Cardiac muscle cell (in vitro differentiated cells and primary cell): ENCODE data around the gene RPS3. TPM values are rescaled to one million over a fixed set of nuclear protein-coding genes. Genes with fewer than 3 reads are reported as not detected.
A peak's percentile ranks its signal among the peaks of the same experiment; 100 is the strongest.

Experiments
- DNase-seq, 2 donors: peaks; one replicate each; pipeline versions ENCODE4 v3.0.0 to v3.0.0-alpha.2; 2010 to 2017; ENCODE audit warnings: low read depth in 1 of 2, low spot score in 1 of 2
- H3K27ac ChIP-seq: fragments of 200-600 bp; sonication (generic); 2 replicates; pipeline ENCODE4 v1.5.1; 2016
- H3K27me3 ChIP-seq: fragments of 200-600 bp; sonication (generic); 2 replicates; pipeline ENCODE4 v1.6.0; 2016; ENCODE audit warnings: control low read depth
- H3K36me3 ChIP-seq: fragments of 200-600 bp; sonication (generic); 2 replicates; pipeline ENCODE4 v1.5.1; 2016; ENCODE audit warnings: control low read depth
- H3K4me1 ChIP-seq: fragments of 200-600 bp; sonication (generic); 2 replicates; pipeline ENCODE4 v1.8.1; 2017; ENCODE audit warnings: low read depth, mild to moderate bottlenecking, mixed run types
- H3K4me3 ChIP-seq: fragments of 200-600 bp; sonication (generic); 2 replicates; pipeline ENCODE4 v1.5.1; 2016; ENCODE audit warnings: mild to moderate bottlenecking
- H3K9me3 ChIP-seq: fragments of 200-600 bp; sonication (generic); 2 replicates; pipeline ENCODE4 v1.5.1; 2017; ENCODE audit warnings: low read depth, mild to moderate bottlenecking, control low read depth
- polyA plus RNA-seq: library from polyadenylated mRNA; unstranded; fragments of >200 nt; fragmentation: Nextera tagmentation; extraction: Ambion mirVana; gene quantifications from 2 replicates; pipeline ENCODE4 v1.2.1, GENCODE V29; 2016
- total RNA-seq: library from RNA; depleted of rRNA; stranded (reverse); fragments of >200 nt; gene quantifications from 2 replicates; pipeline ENCODE4 v1.2.3, GENCODE V29; 2016
- TF ChIP-seq, protein P1 (sequence below): IDR thresholded peaks from 2 replicates; pipeline ENCODE4 v1.5.1; 2012; ENCODE audit warnings: low read depth, mild to moderate bottlenecking, low read length

The RPS3 gene
- total and polyA plus RNA-seq, 2 experiments from 2014 or later, result 951 to 974 TPM

DNA sequence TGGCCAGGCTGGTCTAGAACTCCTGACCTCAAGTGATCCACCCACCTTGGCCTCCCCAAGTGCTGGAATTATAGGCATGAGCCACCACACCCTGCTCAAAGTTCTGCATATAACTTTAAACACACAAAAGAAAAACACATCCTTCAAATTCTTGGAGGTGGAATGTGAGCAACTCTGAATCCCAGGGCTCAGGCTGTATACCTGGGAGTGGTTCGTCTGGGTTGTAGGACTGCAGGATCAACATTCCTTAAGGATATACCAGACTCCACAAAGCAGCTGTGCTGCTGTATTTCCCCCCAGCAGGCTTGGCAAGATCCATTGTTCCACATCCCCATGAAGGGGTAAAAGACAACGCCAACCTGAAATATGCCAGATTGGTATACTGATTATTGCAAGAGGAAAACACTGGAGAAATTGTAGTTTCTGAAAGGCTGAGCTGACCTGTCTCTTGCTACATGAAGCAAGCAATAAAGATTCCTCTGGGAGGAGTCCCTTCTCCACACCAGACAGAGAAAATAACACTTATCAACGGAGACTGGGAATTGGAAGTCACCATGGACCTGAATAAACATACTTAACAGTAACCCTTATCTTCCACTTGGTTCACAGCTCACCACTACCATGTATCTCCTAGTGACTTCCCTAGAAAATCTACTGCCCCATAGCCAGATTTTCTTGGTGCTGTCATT is 12.2 kb upstream of the RPS3 start:
- Histone ChIP-seq H3K4me3 (no peak overlapping the region), H3K9me3 (no peaks in the 10 kb centered on the region), H3K27ac (no peak overlapping the region), H3K4me1 (peaks cover 3% of the 10 kb centered on the region), H3K36me3 (no peaks in the 10 kb centered on the region), H3K27me3 (no peaks in the 10 kb centered on the region)
- TF ChIP-seq, protein P1, sequence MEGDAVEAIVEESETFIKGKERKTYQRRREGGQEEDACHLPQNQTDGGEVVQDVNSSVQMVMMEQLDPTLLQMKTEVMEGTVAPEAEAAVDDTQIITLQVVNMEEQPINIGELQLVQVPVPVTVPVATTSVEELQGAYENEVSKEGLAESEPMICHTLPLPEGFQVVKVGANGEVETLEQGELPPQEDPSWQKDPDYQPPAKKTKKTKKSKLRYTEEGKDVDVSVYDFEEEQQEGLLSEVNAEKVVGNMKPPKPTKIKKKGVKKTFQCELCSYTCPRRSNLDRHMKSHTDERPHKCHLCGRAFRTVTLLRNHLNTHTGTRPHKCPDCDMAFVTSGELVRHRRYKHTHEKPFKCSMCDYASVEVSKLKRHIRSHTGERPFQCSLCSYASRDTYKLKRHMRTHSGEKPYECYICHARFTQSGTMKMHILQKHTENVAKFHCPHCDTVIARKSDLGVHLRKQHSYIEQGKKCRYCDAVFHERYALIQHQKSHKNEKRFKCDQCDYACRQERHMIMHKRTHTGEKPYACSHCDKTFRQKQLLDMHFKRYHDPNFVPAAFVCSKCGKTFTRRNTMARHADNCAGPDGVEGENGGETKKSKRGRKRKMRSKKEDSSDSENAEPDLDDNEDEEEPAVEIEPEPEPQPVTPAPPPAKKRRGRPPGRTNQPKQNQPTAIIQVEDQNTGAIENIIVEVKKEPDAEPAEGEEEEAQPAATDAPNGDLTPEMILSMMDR, result no peak
- DNase-seq, result no peak

DNA sequence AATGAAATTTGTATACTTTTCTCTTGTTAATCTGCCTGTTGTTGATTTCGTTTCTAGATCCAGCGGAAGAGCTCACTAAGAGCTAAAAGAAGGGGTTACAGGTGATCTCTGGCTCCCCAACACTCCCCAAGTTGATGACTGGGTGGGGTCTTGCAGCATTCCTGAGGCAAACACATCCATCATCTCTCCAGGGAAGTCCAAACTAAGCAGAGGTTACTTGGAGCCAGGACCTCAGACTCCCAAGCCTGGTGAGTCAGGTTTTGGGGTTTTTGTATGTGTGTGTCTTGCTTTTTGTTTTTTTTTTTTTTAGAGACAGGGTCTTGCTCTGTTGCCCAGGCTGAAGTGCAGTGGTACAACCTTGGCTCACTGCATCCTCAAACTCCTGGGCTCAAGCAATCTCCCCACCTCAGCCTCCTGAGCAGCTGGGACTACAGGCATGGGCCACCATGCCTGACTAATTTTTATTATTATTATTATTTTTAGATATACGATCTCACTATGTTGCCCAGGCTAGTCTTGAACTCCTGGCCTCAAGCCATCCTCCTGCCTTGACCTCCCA is 11.5 kb upstream of the RPS3 start:
- Histone ChIP-seq H3K9me3 (no peaks in the 10 kb centered on the region), H3K4me3 (no peak overlapping the region), H3K27me3 (no peaks in the 10 kb centered on the region), H3K27ac (no peak overlapping the region), H3K4me1 (peaks cover 3% of the 10 kb centered on the region), H3K36me3 (no peaks in the 10 kb centered on the region)
- no peak for DNase-seq
- TF ChIP-seq, protein P1, result no peak

DNA sequence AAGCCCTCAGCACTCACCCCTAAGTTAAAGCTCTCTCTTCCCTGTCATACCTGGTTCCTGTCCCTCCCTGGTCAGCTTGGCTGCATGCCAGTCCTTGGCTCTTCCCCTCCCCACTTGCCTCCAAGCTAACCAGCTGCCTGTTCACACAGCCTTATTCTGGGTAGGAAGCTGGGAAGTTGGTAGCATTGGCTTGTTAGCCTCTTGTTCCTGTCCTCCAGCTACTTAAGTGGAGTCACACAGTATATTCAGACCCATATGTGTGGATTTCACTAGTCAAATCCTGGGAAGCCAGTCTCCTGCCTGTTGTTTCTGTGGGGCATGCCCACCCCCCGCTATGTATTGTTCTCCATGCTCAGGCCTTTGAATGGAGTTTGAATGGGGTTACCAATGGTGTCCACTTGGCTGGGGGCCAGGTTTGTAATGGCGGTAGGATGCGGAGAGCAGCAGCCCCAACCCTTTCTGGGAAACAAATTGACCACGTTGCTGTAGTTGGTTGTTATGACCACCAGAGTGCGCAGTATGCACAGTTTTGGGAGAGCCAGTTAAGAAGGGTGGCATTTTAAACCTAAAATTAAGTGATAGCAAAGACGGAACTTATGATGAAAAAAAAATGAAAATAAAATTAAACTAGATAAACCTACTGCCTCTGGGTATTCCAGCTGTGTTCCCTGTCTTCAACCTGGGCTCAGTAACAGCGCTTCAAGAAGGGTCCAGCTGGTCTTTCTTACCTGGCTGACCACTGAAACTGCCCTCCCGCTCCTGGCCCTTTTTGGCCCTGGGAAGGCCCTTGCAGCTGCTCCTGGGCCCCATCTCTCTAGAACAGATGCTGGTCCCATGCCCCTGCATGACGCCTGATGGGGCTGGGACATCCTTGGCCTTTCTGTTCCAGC is 10.7 kb upstream of the RPS3 start:
- H3K27ac ChIP-seq, result no peak overlapping the region
- TF ChIP-seq, protein P1, result peak; percentile 78
- H3K9me3 ChIP-seq, result no peaks in the 10 kb centered on the region
- H3K36me3 ChIP-seq, result no peaks in the 10 kb centered on the region
- H3K4me3 ChIP-seq, result no peak overlapping the region
- H3K4me1 ChIP-seq, result peaks cover 3% of the 10 kb centered on the region
- no peaks in the 10 kb centered on the region for H3K27me3 ChIP-seq
- peak; percentile 83 to 87 for DNase-seq

DNA sequence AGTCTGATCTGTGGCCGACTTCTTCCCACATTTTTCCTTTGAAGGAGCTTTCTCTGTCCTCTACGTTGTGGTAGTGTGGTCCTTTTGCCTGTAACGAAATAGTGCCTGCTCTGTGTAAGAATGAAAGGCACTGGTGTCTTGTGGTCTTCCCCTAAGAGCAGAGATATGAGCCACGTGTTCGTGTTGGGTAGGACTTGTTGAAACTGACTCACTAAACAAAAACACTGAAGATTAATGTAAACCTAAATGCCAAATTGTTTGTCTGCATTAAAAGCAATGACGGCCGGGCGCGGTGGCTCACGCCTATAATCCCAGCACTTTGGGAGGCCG is 10.1 kb upstream of the RPS3 start:
- no peak overlapping the region for H3K4me3 ChIP-seq
- no peaks in the 10 kb centered on the region for H3K27me3 ChIP-seq
- peaks cover 3% of the 10 kb centered on the region for H3K4me1 ChIP-seq
- no peaks in the 10 kb centered on the region for H3K36me3 ChIP-seq
- no peak overlapping the region for H3K27ac ChIP-seq
- TF ChIP-seq, protein P1, result no peak
- H3K9me3 ChIP-seq, result no peaks in the 10 kb centered on the region
- no peak for DNase-seq

DNA sequence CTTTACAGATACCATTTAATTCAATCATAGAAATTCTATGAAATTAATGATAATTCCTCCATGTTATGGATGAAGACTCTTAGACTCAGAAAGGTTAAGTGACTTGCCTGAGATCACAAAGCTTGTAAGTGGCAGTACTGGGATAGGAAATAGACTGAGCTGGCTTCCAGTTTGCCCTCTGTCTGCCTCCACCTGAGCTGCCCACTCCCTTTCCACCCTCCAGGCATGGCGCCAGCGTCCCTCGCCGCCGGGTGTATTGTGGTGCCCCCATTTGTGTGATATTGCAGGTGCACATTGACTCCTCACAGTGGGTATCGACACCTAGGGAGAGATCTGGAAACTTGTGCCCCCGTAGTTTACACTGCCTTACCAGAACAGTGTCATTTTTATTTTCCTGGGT is 9.4 kb upstream of the RPS3 start:
- no peak overlapping the region for H3K4me3 ChIP-seq
- peaks cover 3% of the 10 kb centered on the region for H3K4me1 ChIP-seq
- TF ChIP-seq, protein P1, result no peak
- no peak overlapping the region for H3K27ac ChIP-seq
- no peaks in the 10 kb centered on the region for H3K36me3 ChIP-seq
- H3K27me3 ChIP-seq, result no peaks in the 10 kb centered on the region
- no peak for DNase-seq
- no peaks in the 10 kb centered on the region for H3K9me3 ChIP-seq
